NOMO-1 treated with dmso at 0.1 percent for 144 hours (cell line): ENCODE measurements around the gene DCLRE1C.
"Not testable (repeated sequence)": the region's sequence is repeated elsewhere in the genome, so short reads cannot be mapped to it uniquely, and the experiment has no call there.

ENCODE experiments used
- DNase-seq: peaks from one replicate; lab custom pipeline; 2025; ENCODE audit not compliant: unreplicated experiment; lab: John Stamatoyannopoulos, UW

DCLRE1C gene

DNA sequence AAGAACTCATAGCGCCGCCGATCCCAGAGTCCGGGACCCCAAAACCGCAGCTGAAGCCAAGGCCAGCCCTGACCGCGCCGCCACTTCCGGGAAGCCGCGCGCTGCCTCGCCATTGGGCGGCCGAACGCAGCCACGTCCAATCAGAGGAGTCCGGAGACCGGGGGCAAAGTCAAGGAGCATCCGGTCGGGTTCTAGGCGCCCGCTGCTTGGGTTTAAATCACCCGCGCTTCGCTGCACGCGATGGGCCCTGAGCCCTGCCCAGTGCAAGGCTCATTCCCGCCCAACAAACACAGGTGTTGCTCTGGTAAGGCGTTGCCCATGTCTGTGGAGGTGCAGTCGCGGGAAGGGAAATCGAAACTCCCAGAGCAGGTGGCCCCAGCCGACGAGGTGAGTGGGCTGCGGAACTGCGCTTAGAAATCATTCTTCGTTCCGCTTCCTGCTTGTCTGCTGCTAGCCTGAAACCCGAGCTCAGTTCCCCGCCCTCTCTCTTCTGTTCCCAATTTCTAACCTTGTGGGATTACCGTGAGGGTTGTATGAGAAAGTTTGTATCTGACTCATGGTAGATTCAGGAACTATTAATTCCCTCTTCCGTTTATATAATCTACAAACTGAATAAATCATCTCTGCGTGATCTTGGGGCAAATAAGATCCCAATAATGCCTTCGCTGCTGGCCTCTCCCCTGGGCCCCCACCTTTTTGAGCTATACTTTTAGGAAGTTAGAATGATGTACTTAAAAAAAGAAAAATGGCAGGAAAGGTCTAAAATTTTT lies at the start of gene DCLRE1C:
Gene DCLRE1C (minus strand): TSS at position 96 of the 770 bp plus-strand sequence. CDS start 86 bp downstream, at position 10.
- peak; percentile 88 for DNase-seq

DNA sequence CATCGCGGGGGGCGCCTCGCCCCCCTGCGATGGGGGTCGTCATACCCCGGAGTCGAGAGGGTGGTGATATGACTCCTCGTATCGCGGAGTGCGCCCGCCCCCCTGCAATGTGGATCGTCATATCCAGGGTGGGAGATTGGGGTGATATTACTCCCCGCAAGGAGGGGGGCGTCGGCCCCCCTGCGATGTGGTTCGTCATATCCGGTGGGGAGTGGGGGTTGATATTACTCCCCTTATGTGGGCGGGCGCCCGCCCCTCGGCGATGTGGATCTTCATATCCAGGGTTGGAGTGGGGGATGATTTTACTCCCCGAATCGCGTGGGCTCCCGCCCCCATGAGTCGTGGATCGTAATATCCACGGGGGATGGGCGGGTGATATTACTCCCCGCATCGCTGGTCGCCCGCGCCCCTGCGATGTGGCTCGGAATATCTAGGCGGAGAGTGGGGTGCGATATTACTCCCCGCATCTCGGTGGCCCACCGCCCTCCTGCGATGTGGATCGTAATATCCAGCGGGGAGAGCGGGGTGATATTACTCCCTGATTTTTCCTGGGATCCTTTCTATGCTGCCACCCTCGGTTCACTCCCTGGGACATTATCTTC lies 42.2 kb upstream of the DCLRE1C start:
- DNase-seq: no peak

DNA sequence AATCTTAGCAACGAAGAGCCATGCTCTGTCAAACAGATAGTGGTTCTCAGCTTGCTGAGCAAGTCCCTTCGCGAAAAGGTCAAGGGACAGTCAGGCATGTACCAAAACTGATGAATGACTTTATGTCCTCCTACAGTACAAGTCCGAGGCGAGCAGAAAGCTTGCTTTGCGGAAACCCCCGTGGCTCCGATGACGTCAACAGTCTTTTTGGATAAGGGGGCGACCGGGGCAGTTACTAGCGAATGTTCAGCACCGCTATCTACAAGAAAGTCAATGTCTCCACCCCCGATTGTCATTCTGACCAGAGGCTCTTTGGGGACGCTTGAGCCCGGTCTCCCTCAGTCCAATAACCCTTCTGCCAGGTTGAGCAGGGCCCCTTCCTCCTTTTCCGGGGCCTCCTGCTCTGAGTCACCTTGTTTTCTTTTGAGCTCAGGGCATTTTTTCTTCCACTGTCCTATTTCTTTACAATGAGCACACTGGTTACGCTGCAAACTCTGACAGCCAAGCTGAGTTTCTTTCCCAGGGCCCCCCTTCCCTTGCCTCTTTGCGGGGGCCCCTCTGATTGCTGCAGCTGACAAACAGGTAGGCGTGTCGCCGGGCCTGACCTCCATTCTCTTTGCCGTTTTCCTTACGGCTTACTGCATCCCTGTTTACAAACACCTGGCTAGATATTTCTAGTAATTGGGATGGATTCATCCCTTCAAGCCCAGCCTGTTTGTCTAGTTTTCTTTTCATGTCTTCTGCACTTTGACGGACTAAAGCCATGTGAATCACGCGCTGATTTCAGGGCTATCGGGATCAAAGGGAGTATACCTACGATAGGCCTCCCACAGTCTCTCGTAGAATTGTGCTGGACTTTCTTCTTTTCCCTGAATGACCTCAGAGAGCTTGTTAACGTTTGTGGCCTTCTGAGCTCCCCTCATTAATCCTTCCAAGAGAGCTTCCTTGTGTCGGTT lies 39.9 kb upstream of the DCLRE1C start:
- not testable (repeated sequence) for DNase-seq

DNA sequence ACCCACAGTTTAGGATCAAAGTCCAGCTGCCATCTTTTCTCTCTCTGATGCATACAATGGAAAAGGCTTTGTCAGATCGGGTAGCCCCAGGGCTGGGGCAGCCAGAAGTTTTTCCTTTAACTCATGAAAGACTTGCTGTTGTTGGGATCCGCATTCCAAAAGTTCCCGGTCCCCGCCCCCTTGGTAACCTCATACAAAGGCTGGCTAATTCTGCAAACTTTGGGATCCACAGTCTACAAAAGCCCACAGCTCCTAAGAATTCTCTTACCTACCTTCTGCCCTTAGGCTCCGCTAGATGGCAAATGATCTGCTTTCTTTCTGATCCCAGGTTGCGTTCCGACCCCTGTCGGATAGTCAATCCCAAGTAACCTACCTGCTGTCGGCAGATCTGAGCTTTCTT lies 38.4 kb upstream of the DCLRE1C start:
- not testable (repeated sequence) for DNase-seq

DNA sequence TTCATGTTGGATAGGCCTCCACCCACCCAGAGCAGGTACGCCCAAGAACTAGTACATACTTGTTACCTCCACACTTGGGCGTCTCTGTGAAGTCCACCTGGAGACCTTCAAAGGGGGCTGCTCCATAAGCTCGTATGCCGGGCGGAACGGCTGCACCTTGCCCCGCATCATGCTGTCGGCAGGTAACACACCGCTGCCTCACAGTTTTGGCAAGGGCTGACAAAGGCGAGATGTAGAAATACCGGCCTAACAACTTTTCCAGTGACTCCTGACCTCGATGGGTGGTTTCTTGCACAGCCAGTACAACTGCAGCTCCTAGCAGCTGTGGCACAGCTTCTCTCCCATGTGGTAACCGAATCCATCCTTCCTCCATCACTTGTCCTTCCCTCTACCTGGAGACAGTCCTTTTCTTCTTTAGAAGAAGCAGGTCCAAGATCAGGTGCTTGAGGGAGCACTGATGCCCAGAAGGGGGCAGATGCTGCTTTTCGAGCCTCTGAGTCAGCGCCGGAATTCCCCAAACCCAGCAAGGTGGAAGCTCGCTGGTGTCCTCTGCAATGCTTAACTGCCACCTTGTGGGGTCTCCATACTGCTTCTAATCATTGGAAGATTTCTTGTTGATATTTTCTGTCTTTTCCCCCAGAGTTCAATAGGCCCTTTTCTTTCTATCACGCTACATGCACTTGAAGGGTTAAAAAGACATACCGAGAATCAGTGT lies 37.3 kb upstream of the DCLRE1C start:
- DNase-seq: peak; percentile 2

DNA sequence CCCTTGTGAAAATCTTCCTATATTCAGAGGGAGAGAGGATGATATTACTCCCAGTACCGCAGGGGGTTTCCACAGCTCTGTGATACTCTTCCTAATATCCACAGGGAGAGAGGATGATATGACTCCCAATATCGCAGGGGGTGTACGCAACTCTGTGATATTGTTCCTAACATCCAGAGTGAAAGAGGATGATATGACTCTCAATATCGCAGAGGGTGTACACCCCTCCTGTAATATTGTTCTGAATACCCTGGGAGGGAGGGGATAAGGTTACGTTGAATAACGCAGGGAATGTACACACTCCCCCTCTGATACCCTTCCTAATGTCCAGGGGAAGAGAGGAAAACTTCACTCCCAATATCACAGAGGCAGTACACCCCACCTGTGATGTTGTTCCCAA lies 35.7 kb upstream of the DCLRE1C start:
- DNase-seq: not testable (repeated sequence)

DNA sequence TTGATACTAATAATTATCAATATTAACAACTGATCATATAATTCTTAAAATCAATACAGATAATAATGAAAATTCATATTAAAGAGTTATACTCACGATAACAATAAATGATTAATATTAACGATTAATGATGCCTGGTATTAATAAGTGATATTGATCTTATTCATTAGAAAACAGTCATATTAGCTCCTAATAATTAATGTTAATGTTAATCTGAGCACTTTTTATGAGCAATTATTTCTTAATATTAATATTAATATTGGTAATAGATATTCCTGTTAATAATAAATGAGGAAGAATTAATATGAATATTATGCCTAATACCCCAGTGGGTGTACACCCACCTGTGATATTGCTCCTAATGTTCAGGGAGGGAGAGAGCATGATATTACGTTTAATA lies 28.8 kb upstream of the DCLRE1C start:
- no peak for DNase-seq

DNA sequence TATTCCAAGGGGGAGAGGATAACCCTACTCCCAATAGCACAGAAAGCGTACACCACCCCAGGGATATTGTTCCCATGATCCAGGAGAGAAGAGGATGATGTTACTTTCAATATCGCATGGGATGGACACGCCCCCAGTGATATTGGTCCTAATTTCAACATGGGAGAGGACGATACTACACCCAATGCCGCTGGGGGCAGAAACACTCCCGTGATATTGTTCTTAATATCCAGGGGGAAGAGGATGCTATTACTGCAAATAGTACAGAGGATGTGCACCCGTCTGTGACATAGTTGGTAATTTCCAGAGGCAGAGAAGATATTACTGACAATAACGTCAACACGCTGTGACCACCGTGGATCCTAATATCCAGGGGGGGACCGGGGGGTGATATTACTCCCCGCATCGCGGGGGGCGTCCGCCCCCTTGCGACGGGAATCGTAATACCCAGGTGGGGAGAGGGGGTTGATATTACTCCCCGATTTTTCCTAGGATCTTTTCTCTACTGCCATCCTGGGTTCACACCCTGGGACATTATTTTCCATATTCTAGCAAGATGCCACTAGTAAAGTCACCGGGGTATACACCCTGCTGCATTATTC lies 21.9 kb upstream of the DCLRE1C start:
- no peak for DNase-seq

DNA sequence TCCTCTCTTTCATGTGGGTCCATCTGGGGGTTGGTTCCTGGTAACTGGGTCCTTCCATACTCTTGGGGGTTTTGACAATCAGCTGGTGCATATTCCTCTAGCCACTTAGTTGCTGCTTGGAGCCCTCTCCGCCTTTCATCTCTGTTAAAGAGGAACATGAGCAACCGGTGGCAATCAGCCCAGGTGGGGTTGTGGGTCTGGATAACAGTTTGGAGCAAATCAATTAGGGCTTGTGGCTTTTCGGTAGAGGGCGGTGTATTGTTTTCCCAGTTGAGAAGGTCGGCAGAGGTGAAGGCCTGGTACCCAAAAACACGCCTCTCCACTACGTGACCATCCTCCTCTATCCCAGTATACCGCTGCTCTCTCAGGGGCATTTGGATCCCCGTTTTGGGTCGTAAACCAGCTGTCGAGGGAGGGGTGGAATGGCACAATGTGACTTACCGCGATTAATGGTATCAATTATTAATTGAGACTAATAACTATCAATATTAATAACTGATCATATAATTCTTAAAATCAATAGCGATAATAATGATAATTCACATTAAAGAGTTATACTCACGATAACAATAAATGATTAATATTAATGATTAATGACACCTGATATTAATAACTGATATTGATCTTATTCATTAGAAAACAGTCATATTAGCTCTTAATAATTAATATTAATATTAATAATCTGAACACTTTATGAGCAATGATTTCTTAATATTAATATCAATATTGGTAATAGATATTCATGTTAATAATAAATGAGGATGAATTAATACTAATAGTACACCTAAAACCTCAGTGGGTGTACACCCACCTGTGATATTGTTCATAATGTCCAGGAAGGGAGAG lies 20.5 kb upstream of the DCLRE1C start:
- DNase-seq: not testable (repeated sequence)

DNA sequence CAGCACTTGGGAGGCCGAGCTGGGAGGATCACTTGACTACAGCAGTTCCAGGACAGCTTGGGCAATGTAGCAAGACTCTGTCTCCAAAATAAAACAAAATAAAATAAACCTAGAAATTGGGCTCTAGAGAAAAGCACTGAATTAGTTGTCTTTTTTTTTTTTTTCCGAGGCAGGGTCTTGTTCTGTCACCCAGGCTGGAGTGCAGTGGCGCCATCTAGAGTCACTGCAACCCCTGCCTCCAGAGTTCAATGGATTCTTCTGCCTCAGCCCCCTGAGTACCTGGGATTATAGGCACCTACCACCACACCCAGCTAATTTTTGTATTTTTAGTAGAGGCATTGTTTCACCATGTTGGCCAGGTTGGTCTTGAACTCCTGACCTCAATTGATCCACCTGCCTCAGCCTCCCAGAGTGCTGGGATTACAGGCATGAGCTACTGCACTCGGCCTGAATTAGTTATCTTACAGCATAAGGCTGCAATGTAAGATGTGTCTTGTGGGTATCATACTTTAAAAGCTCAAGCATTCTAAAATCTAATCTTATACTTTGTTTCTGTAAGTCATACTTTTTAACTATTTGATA lies 18.1 kb upstream of the DCLRE1C start:
- DNase-seq: peak; percentile 1

DNA sequence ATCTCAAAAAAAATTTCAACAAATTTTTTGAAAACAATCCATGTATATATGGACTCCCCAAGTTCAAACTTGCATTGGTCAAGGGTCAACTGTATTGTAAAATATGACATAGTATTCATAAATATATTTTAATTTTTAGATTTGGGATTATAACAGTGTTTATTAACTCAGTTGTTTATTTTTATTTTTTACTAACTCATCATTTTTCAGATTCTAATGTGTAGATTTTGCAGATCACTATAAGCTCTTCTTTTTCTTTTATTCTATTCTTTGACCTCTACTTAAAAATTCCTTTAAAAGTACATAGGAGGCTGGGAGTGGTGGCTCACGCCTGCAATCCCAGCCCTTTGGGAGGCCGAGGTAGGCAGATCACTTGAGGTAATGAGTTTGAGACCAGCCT lies 14.0 kb upstream of the DCLRE1C start:
- no peak for DNase-seq

DNA sequence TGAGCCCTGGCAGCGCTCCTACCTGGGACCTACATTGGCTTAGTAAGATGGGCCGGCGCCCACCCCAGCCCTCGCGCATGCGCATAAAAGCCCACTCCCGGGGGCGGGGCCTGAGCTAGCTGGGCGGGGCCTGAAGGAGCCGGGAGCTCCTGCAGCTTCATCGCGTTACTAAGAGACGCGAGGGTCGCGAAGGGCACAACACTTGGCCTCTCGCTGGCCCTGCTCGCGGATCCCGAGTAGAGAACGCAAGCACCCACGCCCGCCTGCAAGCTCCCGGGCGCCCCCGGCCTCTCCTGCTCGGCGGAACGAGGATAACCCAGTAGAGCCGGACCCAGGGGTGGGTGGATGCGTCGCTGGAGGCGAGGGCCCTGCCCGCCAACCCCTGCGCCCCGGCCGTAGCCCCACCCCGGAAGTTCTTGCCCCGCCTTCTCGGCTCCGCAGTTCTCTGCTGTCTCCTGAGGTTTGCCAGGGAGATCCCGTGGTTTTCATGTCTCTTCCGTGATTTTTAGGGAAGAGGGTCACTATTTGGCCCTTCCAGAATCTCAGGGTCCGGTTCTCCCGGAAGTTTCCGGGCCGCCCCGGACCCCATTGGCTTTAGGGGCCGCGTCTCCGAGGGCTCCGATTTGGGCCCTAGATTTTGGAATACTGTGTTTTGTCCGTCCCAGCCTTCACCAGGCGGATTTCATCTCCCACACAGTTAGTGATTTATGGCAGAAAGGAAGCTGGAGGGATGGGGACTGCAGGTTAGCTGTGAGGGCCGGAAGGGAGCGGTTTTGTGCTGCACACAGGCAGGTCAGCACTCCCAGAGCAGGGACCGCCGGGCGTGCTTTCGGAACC lies 5.5 kb upstream of the DCLRE1C start, which contains the start of gene MEIG1:
Gene MEIG1 (plus strand): TSS at position 168 of the 837 bp plus-strand sequence. CDS start 7,081 bp downstream, outside the sequence.
- DNase-seq: peak; percentile 84

DNA sequence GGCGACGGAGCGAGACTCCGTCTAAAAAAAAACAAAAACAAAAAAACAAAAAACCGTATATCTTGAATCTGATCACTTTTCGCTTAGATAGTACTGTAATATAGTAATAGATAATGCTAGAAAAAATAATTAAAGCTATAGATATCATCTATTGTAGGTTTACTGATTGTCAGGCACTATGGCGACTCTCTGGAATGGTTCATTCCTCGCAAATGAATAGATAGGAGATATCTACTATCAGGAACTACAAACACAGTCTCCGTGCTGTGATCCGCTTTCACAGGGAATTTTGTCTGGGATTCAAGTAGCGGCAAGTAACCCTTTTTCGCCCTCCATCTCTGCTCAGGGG lies 5.0 kb upstream of the DCLRE1C start:
- no peak for DNase-seq

DNA sequence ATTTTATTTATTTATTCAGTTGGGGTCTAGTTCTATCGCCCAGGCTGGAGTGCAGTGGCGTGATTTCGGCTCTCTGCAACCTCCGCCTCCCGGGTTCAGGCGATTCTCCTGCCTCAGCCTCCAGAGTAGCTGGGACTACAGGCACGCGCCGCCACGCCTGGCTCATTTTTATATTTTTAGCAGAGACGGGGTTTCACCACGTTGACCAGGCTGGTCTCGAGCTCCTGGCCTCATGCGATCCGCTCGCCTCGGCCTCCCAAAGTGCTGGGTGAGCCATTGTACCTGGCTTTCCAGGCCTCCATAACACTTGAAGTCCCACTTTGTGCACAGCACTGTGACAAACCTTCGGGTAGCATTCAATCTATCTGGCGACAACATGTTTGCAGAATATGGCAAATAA lies 1.0 kb upstream of the DCLRE1C start:
- DNase-seq: no peak

DNA sequence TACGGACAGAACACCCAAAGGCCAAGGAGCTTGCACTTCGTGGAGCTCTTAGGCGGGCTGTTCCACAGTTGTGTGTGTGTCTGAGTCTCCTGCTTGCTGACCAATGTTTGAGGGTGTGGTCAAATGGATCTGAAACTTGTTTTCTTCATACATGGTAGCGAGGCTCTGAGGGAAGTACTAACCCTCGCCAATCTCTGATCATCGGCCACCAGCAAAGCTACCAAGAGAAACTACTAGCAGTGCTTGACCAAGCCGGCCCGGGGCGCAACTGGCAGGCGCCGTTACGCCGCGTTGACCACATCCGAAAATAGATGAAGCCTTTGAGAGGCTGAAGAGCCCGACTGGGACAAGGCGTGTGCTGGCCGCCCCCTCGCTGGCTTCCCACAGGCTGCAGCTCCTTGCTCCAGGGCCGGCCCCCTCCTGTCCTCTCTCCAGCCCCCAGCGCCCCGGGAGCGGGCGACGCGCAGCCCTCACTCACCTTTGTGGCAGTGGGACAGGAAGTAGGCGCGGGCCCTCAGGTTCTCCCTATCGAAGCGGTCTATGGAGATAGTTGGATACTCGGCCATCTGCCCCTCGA lies 384 bp downstream of the DCLRE1C start:
- DNase-seq: peak; percentile 22

DNA sequence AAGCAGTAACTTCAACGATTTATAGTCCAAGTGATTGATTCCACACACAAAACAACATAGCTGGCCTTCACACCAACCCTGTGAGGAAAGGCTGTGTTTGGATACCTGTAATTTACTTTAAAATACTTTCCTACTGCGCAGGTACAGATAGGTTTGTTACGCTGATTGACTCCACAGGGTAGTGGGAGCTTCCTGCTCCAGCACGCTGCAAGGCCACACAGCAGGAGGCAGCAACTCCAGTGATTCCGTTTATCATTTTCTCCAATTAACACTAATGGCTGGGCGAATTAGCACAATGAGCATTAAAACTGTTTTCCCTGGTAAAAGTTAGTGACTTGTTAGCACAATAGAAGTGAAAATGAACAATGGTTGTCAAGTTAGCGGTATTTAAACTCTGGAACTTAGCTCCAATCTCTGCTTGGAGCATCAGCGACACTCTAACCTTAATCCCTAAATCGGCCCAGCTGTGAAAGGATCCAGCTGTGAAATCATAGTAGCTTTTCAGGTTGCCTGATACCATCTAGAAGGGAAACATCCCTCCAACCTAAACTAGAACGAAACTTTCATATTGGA lies 959 bp downstream of the DCLRE1C start:
- DNase-seq: no peak

DNA sequence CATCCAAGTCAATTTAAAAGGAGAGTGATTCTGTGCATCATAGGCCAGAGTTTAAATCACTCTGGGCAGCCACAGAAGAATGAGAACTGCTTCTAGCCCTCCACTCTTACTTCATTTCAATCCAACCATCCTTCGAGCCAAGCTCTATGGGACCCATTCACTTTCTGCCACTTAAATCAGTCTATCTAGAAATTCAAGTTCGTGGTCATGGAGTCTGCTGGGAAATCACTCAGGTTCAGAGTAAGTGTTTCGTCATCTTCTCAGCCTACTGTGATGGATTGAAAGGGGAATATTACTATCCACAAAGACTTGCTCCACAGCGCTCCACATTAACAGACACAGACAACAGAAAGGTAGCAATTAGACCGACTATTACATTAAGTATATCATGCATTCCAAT lies 4.6 kb downstream of the DCLRE1C start:
- no peak for DNase-seq

DNA sequence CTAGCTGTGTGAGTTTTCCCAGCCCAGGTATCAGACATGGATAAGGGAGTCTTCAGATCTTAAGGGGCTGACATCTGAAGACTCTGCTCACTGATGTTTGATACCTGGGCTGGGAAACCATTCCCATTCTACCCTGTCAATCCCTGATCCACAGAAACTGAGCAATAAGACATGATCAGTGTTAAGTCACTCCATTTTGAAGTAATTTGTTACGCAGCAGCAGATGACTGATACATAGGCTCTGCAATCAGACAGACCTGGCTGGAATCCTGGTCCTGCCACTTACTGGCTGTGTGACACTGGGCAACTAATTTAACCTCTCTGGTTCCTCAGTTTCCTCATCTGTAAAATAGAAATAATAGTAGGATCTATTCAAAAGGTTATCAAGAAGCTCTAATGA lies 6.6 kb downstream of the DCLRE1C start:
- no peak for DNase-seq
